Heart right ventricle (tissue), 16 donors: ENCODE measurements around the gene TBC1D24. TPM values are rescaled to one million over a fixed set of nuclear protein-coding genes. Genes with fewer than 3 reads are reported as not detected.

ENCODE experiments used
- ATAC-seq, 8 donors: fragments of 200-7000 bp; cut with Tn5 transposase; one replicate each; pipeline ENCODE4 v1.9.1; 2020; ENCODE audit warnings: mild to moderate bottlenecking in 8 of 8, moderate library complexity in 8 of 8, moderate number of reproducible peaks in 1 of 8
- DNase-seq, 2 donors: peaks; one replicate each; pipeline ENCODE4 v3.0.0-alpha.2; 2020
- H3K27ac ChIP-seq, 10 donors: fragments of 200-600 bp; sonication (generic) in 2 of 10; one replicate each; pipeline versions ENCODE4 v1.5.0 to v1.8.0; 2020 to 2022; ENCODE audit warnings: mild to moderate bottlenecking in 3 of 10
- H3K27me3 ChIP-seq, 7 donors: fragments of 200-600 bp; one replicate each; pipeline ENCODE4 v1.8.0; 2021 to 2022; ENCODE audit warnings: mild to moderate bottlenecking in 2 of 7
- H3K36me3 ChIP-seq, 9 donors: fragments of 200-600 bp; sonication (generic) in 1 of 9; one replicate each; pipeline versions ENCODE4 v1.5.0 to v1.8.0; 2020 to 2022; ENCODE audit warnings: mild to moderate bottlenecking in 2 of 9
- H3K4me1 ChIP-seq, 9 donors: fragments of 200-600 bp; sonication (generic) in 1 of 9; one replicate each; pipeline versions ENCODE4 v1.5.0 to v1.8.0; 2020 to 2022; ENCODE audit warnings: mild to moderate bottlenecking in 4 of 9
- H3K4me3 ChIP-seq, 10 donors: fragments of 200-600 bp; sonication (generic) in 2 of 10; one replicate each; pipeline versions ENCODE4 v1.5.0 to v1.8.0; 2020 to 2022; ENCODE audit warnings: mild to moderate bottlenecking in 7 of 10, moderate library complexity in 2 of 10
- H3K9me3 ChIP-seq, 11 donors: fragments of 200-600 bp in 10 of 11; sonication (generic) in 2 of 11; one replicate each; pipeline versions ENCODE4 v1.5.0 to v1.8.0; 2013 to 2022; ENCODE audit warnings: mild to moderate bottlenecking in 2 of 11, control low read depth in 1 of 11, moderate library complexity in 1 of 11
- CTCF ChIP-seq, 9 donors: fragments of 200-600 bp; sonication (generic) in 2 of 9; IDR thresholded peaks; one replicate each; pipeline versions ENCODE4 v1.5.0 to v1.8.0; 2021 to 2022; ENCODE audit warnings: antibody characterized with exemption in 9 of 9, mild to moderate bottlenecking in 5 of 9, moderate library complexity in 1 of 9
- WGBS, 2 donors: extraction: QIAGEN DNeasy Blood & Tissue Kit; methylation state at CpG; one replicate each; pipeline ENCODE4 v1.1.7; 2013; ENCODE audit warnings: inconsistent platforms in 1 of 2; 5-methylcytosine and 5-hydroxymethylcytosine counted together
- intact Hi-C, 10 donors: fragments of 100-400 bp; cut with DNase I; formaldehyde crosslinking; loops; one replicate each; pipeline versions ENCODE4 v1.11.1 to v1.14.2; 2022
- polyA plus RNA-seq, 2 donors: library from polyadenylated mRNA; stranded (reverse); fragments of 200-250 nt; gene quantifications; one replicate each; pipeline ENCODE4 v1.2.3, GENCODE V29; 2013
- total RNA-seq, 10 donors: library from RNA; stranded (reverse); fragmentation: NEBNext Ultra II Directional in 3 of 10; extraction: Animal tissue kit (Norgen Biotek cat#: 25700) in 3 of 10; gene quantifications; one replicate each; pipeline versions ENCODE4 v1.2.1 to v1.2.4, GENCODE V29; 2021 to 2023
- donor health status: Arrhythmogenic right ventricular cardiomyopathy.
- donor health status: ischemic (EF 13 %, LVEDD 7.1; RV severe dilation, severe dysfunction).
- donor health status: healthy with polysubstance abuse.
- donor health status: DM: no; HTN: yes; CAD: no.
- donor health status: DM: no; HTN: no; CAD: no.
- donor health status: ischemic (EF 25% LVEDD 6.9; RV normal size, moderate dysfunction).
- donor health status: ischemic (EF 25% LVEDD 5.7; RV mildly dilated, moderate dysfunction).
- donor health status: healthy.
- donor health status: DM: yes; HTN: yes; CAD: no.
- donor health status: Ischemic cardiomyopathy.
- donor health status: ischemic (EF 35%, LVEDD 5.7; RV mildly dilated, moderate dysfunction).
- donor health status: nonischemic (EF 11% LVEDD 7.7; RV severe dilation, severe dysfunction).
- donor health status: DM: yes; HTN: yes; CAD: no.
- donor health status: PGD.
- donor health status: ischemic (EF 29% LVEDD 5.4; RV normal size, mild dysfunction).
- donor health status: nonischemic (EF 23%, LVEDD 6.1; RV moderate dilation, normal function).

The TBC1D24 gene
- total and polyA plus RNA-seq, 12 donors, result 3.4 to 14.9 (median 9.0) TPM

GRCh38 chr16:2528161-2529060 lies 53.5 kb downstream of the TBC1D24 start:
- Histone ChIP-seq H3K4me3 (no peak overlapping the region), H3K9me3 (no peaks in the 10 kb centered on the region), H3K4me1 (peaks cover 0 to 20% (median 12%) of the 10 kb centered on the region in 9 donors), H3K27ac (no peak overlapping the region), H3K27me3 (no peaks in the 10 kb centered on the region), H3K36me3 (peaks cover 0 to 71% (median 15%) of the 10 kb centered on the region in 9 donors)
- no peak for TF ChIP-seq CTCF (IDR thresholded peaks at IDR 0.05)
- DNase-seq (peak in 1 of 2 donors; percentile 15), ATAC-seq (no peak)
- 95 to 96% methylated on average over 36 of the region's 36 CpGs for WGBS, 2 donors
- intact Hi-C loops, result no loop called here

GRCh38 chr16:2529061-2529931 lies 54.4 kb downstream of the TBC1D24 start:
- ATAC-seq, result no peak

GRCh38 chr16:2529961-2530628 lies 55.2 kb downstream of the TBC1D24 start:
- intact Hi-C loops, result no loop called here

More at GRCh38 chr16:2529061-2529931, 54.4 kb downstream of the TBC1D24 start:
- WGBS, 2 donors, result 90% methylated on average over 32 of the region's 32 CpGs
- Histone ChIP-seq H3K27me3 (no peaks in the 10 kb centered on the region), H3K9me3 (no peaks in the 10 kb centered on the region), H3K4me1 (peaks cover 0 to 23% (median 12%) of the 10 kb centered on the region in 9 donors), H3K4me3 (no peak overlapping the region), H3K36me3 (peaks cover 0 to 62% (median 12%) of the 10 kb centered on the region in 9 donors), H3K27ac (no peak overlapping the region)
- intact Hi-C loops, result no loop called here
- peak in 1 of 2 donors; percentile 18 for DNase-seq
- TF ChIP-seq CTCF (IDR thresholded peaks at IDR 0.05), result no peak

More at GRCh38 chr16:2529961-2530628, 55.2 kb downstream of the TBC1D24 start:
- H3K36me3 ChIP-seq, result peaks cover 0 to 54% (median 11%) of the 10 kb centered on the region in 9 donors
- no peak overlapping the region for H3K27ac ChIP-seq
- H3K9me3 ChIP-seq, result no peaks in the 10 kb centered on the region
- 89 to 93% methylated on average over 14 to 15 of the region's 15 CpGs for WGBS, 2 donors
- DNase-seq, result no peak
- TF ChIP-seq CTCF (IDR thresholded peaks at IDR 0.05), result no peak
- ATAC-seq, result no peak
- H3K27me3 ChIP-seq, result no peaks in the 10 kb centered on the region
- no peak overlapping the region for H3K4me3 ChIP-seq
- peaks cover 0 to 23% (median 12%) of the 10 kb centered on the region in 9 donors for H3K4me1 ChIP-seq
